K562 (cell line): ENCODE measurements around the gene POLR2J3. TPM values are rescaled to one million over a fixed set of nuclear protein-coding genes. Genes with fewer than 3 reads are reported as not detected.
"Not testable (repeated sequence)": the region's sequence is repeated elsewhere in the genome, so short reads cannot be mapped to it uniquely, and the experiment has no call there.

Source experiments
- ATAC-seq: fragments of 200-7000 bp; cut with Tn5 transposase; 3 replicates; pipeline ENCODE4 v1.9.1; 2020; ENCODE audit warnings: moderate library complexity
- BruUV-seq: library from RNA; stranded (reverse); fragments of 400-500 nt; replicated peaks from 2 replicates; lab custom pipeline; 2021; lab: Mats Ljungman, UMichigan
- CTCF ChIA-PET: fragments of 300-600 bp; formaldehyde crosslinking; extraction: SDS; loops from one replicate; lab custom pipeline; 2021; ENCODE audit warnings: low intra/inter-chr PET ratio; lab: Yijun Ruan, JAX
- POLR2A ChIA-PET: fragments of 300-600, 350-650 bp; sonication (Branson Sonifier 250); formaldehyde crosslinking; extraction: SDS; loops from one replicate; lab custom pipeline; 2021; ENCODE audit warnings: antibody characterized with exemption, inconsistent platforms; lab: Yijun Ruan, JAX
- DNase-seq, 4 experiments: peaks; one replicate each; pipeline versions ENCODE4 v3.0.0 to v3.0.0-alpha.2; 2011 to 2018; ENCODE audit warnings: low spot score in 3 of 4, mixed read lengths in 3 of 4; ENCODE audit errors: extremely low read depth in 1 of 4
- FAIRE-seq: peaks from 2 replicates; lab custom pipeline; 2011; peaks lifted over from hg19 to GRCh38; lab: Jason Lieb, UNC
- H2AFZ ChIP-seq: 2 replicates; pipeline ENCODE4 v1.6.0; 2011; ENCODE audit warnings: low read depth, low read length, control low read depth, inconsistent platforms
- H3K27ac ChIP-seq: fragments of 200-600 bp; 3 replicates; pipeline ENCODE4 v1.8.0; 2011; ENCODE audit warnings: low read depth, mild to moderate bottlenecking, control low read depth, inconsistent platforms, low read length, moderate library complexity, mixed read lengths; ENCODE audit errors: extremely low read depth
- H3K27me3 ChIP-seq, 2 experiments: fragments of 300-600 bp in 1 of 2; 2 replicates in 1 of 2; 3 replicates in 1 of 2; pipeline versions ENCODE4 v1.6.0 to v1.8.0; 2011; ENCODE audit warnings: inconsistent platforms in 2 of 2, low read length in 2 of 2, mild to moderate bottlenecking in 1 of 2, mixed read lengths in 1 of 2, moderate library complexity in 1 of 2; ENCODE audit not compliant: control insufficient read depth in 2 of 2, insufficient read depth in 2 of 2
- H3K36me3 ChIP-seq: fragments of 300-600 bp; 3 replicates; pipeline ENCODE4 v1.8.0; 2011; ENCODE audit warnings: mild to moderate bottlenecking, low read length, inconsistent platforms; ENCODE audit not compliant: control insufficient read depth, insufficient read depth
- H3K4me1 ChIP-seq, 2 experiments: fragments of 200-600 bp in 1 of 2; replicated peaks in 1 of 2; 2 replicates in 1 of 2; 3 replicates in 1 of 2; pipeline versions ENCODE4 v1.5.1 to v1.8.0; 2011; ENCODE audit warnings: inconsistent platforms in 2 of 2, low read length in 2 of 2, mild to moderate bottlenecking in 1 of 2, mixed read lengths in 1 of 2, moderate library complexity in 1 of 2; ENCODE audit not compliant: control insufficient read depth in 2 of 2, insufficient read depth in 2 of 2
- H3K4me2 ChIP-seq: 2 replicates; pipeline ENCODE4 v1.6.1; 2011; ENCODE audit warnings: low read length, control low read depth, inconsistent platforms, mixed read lengths; ENCODE audit not compliant: insufficient read depth
- H3K4me3 ChIP-seq: fragments of 200-600 bp; sonication (generic), shearing (Covaris generic); 2 replicates; pipeline ENCODE4 v1.5.1; 2016; ENCODE audit warnings: control low read depth, inconsistent platforms
- H3K79me2 ChIP-seq: fragments of 200-600 bp; 3 replicates; pipeline ENCODE4 v1.8.0; 2011; ENCODE audit warnings: low read length, inconsistent platforms; ENCODE audit not compliant: control insufficient read depth, insufficient read depth
- H3K9ac ChIP-seq, 2 experiments: 2 replicates each; pipeline versions ENCODE4 v1.6.0 to v1.6.1; 2011; ENCODE audit warnings: low read depth in 2 of 2, low read length in 2 of 2, control low read depth in 1 of 2, inconsistent platforms in 1 of 2, mild to moderate bottlenecking in 1 of 2, mixed read lengths in 1 of 2; ENCODE audit not compliant: insufficient read depth in 1 of 2
- H3K9me1 ChIP-seq: one replicate; pipeline ENCODE4 v1.6.0; 2011; ENCODE audit warnings: inconsistent platforms, mild to moderate bottlenecking, low read length, moderate library complexity; ENCODE audit not compliant: control insufficient read depth, insufficient read depth
- H3K9me3 ChIP-seq: replicated peaks from 2 replicates; pipeline ENCODE4 v1.5.1; 2011; ENCODE audit warnings: low read depth, low read length, inconsistent platforms; ENCODE audit not compliant: control insufficient read depth, insufficient read depth
- H4K20me1 ChIP-seq: replicated peaks from 2 replicates; pipeline ENCODE4 v1.6.1; 2011; ENCODE audit warnings: low read length, inconsistent platforms, mixed read lengths; ENCODE audit not compliant: control insufficient read depth, insufficient read depth
- RBM25 ChIP-seq: fragments of 200-400 bp; formaldehyde crosslinking; IDR thresholded peaks from 2 replicates; pipeline ENCODE4 v1.6.1; 2018; ENCODE audit warnings: low read length, low read depth, moderate library complexity; ENCODE audit not compliant: severe bottlenecking
- WGBS: fragments of 100-300 bp; shearing (Covaris generic); methylation state at CpG from one replicate; pipeline ENCODE4 v1.1.6; 2016; ENCODE audit warnings: low coverage, mixed read lengths; ENCODE audit not compliant: insufficient coverage; ENCODE audit errors: missing lambda C conversion rate; 5-methylcytosine and 5-hydroxymethylcytosine counted together
- in situ Hi-C: fragments of 300-500 bp; cut with MboI; formaldehyde crosslinking; loops from 4 replicates; pipeline ENCODE4 v1.15.0; 2018; ENCODE audit warnings: inconsistent platforms, mixed read lengths
- intact Hi-C: fragments of 100-400 bp; cut with micrococcal nuclease; formaldehyde crosslinking; loops from 2 replicates; pipeline ENCODE4 v1.14.2; 2022
- polyA plus RNA-seq, 8 experiments: library from polyadenylated mRNA; depleted of rRNA in 4 of 8; stranded (reverse) in 5 of 8; unstranded in 3 of 8; fragments of >200 nt; fragmentation: Nextera tagmentation in 2 of 8; fragmentation: Illumina TruSeq in 1 of 8; extraction: Ambion mirVana in 2 of 8; extraction: Trizol in 1 of 8; gene quantifications; 2 replicates each; pipeline versions ENCODE4 v1.2.1 to v1.2.3, GENCODE V29; 2011 to 2014; ENCODE audit warnings: inconsistent platforms in 1 of 8, missing spikeins in 1 of 8
- total RNA-seq, 7 experiments: library from RNA; depleted of rRNA in 6 of 7; stranded (reverse); fragments of >200 nt in 6 of 7; fragmentation: Illumina TruSeq in 2 of 7; extraction: Trizol in 2 of 7; gene quantifications; 2 replicates each; pipeline versions ENCODE4 v1.2.1 to v1.2.3, GENCODE V29; 2011 to 2021; ENCODE audit warnings: low replicate concordance in 1 of 7

POLR2J3 gene
- total and polyA plus RNA-seq, 9 of the 15 experiments (the other 6 are each of a cell fraction or from before 2014, with no cell fraction given), result 35.5 to 170 (median 62.9) TPM

GRCh38 chr7:102614346-102614697 is 41.9 kb upstream of the POLR2J3 start:
- H3K36me3 ChIP-seq, H3K4me3 ChIP-seq, H3K4me2 ChIP-seq, H3K4me1 ChIP-seq, intact Hi-C loops, H3K9me1 ChIP-seq, H3K9ac ChIP-seq, DNase-seq, H2AFZ ChIP-seq, H4K20me1 ChIP-seq, CTCF ChIA-PET, in situ Hi-C loops, BruUV-seq, H3K27ac ChIP-seq, POLR2A ChIA-PET, FAIRE-seq, H3K9me3 ChIP-seq, H3K27me3 ChIP-seq, H3K79me2 ChIP-seq, ATAC-seq: not testable (repeated sequence)
- no CpG with 5 or more reads among the region's 4 CpGs for WGBS

- in situ Hi-C loops, ATAC-seq, H3K9me3 ChIP-seq, DNase-seq, POLR2A ChIA-PET, H3K36me3 ChIP-seq, FAIRE-seq, BruUV-seq, H3K4me2 ChIP-seq, H3K79me2 ChIP-seq, H2AFZ ChIP-seq, H3K9ac ChIP-seq, H3K27me3 ChIP-seq, H3K27ac ChIP-seq, intact Hi-C loops, H4K20me1 ChIP-seq, CTCF ChIA-PET, H3K4me1 ChIP-seq, H3K9me1 ChIP-seq, H3K4me3 ChIP-seq: not testable (repeated sequence)
- TF ChIP-seq RBM25, result peak; percentile 9
- WGBS, result 64% methylated on average over 3 of the region's 15 CpGs
Observed at GRCh38 chr7:102613575-102614345, 41.4 kb upstream of the POLR2J3 start.
